Prostate gland (tissue), 2 donors: ENCODE data around the gene DSCAML1. TPM values are rescaled to one million over a fixed set of nuclear protein-coding genes. Genes with fewer than 3 reads are reported as not detected.

Experiments
- DNase-seq: peaks from one replicate; pipeline ENCODE4 v3.0.0-alpha.2; 2019; ENCODE audit warnings: low spot score
- H3K27ac ChIP-seq, 2 donors: fragments of 200-600 bp; sonication (generic); 2 replicates each; pipeline ENCODE4 v1.5.1; 2017 to 2019
- H3K27me3 ChIP-seq: fragments of 200-600 bp; sonication (generic); replicated peaks from 2 replicates; pipeline ENCODE4 v1.5.1; 2019; ENCODE audit not compliant: insufficient read depth
- H3K36me3 ChIP-seq, 2 donors: fragments of 200-600 bp; sonication (generic); 1 replicate in 1 of 2; 2 replicates in 1 of 2; pipeline versions ENCODE4 v1.5.1 to v1.8.1; 2017 to 2019
- H3K4me1 ChIP-seq: fragments of 200-600 bp; sonication (generic); replicated peaks from 2 replicates; pipeline ENCODE4 v1.5.1; 2019
- H3K4me3 ChIP-seq, 2 donors: fragments of 200-600 bp; sonication (generic); 2 replicates each; pipeline ENCODE4 v1.5.1; 2017 to 2019
- H3K9me3 ChIP-seq: fragments of 200-600 bp; sonication (generic); 2 replicates; pipeline ENCODE4 v1.5.1; 2017
- CTCF ChIP-seq, 4 experiments: fragments of 200-600 bp in 2 of 4; fragments of 450-650 bp in 2 of 4; sonication (generic) in 2 of 4; IDR thresholded peaks; 1 replicate in 3 of 4; 2 replicates in 1 of 4; pipeline ENCODE4 v1.5.1; 2016 to 2019; ENCODE audit warnings: antibody characterized with exemption in 4 of 4, mild to moderate bottlenecking in 2 of 4, moderate library complexity in 2 of 4
- POLR2A ChIP-seq: fragments of 450-650 bp; IDR thresholded peaks from one replicate; pipeline ENCODE4 v1.6.1; 2016; ENCODE audit warnings: antibody characterized with exemption, mild to moderate bottlenecking
- POLR2AphosphoS5 ChIP-seq: sonication (generic); formaldehyde crosslinking; IDR thresholded peaks from one replicate; pipeline ENCODE4 v1.6.1; 2017; ENCODE audit warnings: antibody characterized with exemption
- WGBS: methylation state at CpG from one replicate; pipeline ENCODE4 v1.1.5; 2018; 5-methylcytosine and 5-hydroxymethylcytosine counted together
- intact Hi-C: fragments of 100-400 bp; cut with DNase I; formaldehyde crosslinking; loops from one replicate; pipeline ENCODE4 v1.14.2; 2022
- total RNA-seq, 2 donors: library from RNA; depleted of rRNA; stranded (reverse); fragments of >200 nt; gene quantifications; one replicate each; pipeline ENCODE4 v1.1.0, GENCODE V29; 2016

Gene DSCAML1
- total RNA-seq, 2 donors from 2014 or later, result 0.14 to 2.8 TPM

GRCh38 chr11:117607449-117607848 lies 189.6 kb downstream of the DSCAML1 start:
- Histone ChIP-seq H3K27me3 (peaks cover under 1% of the 10 kb centered on the region), H3K4me3 (no peak overlapping the region), H3K36me3 (no peaks in the 10 kb centered on the region), H3K4me1 (no peaks in the 10 kb centered on the region), H3K27ac (no peak overlapping the region), H3K9me3 (no peaks in the 10 kb centered on the region)
- intact Hi-C loops, result no loop called here
- 90% methylated on average over 5 of the region's 5 CpGs for WGBS
- TF ChIP-seq POLR2A, result no peak
- TF ChIP-seq POLR2AphosphoS5, result no peak
- TF ChIP-seq CTCF (IDR thresholded peaks at IDR 0.05), result no peak
- DNase-seq, result no peak

- H3K27ac ChIP-seq, result no peak overlapping the region
- H3K4me3 ChIP-seq, result no peak overlapping the region
- TF ChIP-seq POLR2A (no peak), CTCF (IDR thresholded peaks at IDR 0.05) (no peak), POLR2AphosphoS5 (no peak)
- intact Hi-C loops, result no loop called here
- H3K36me3 ChIP-seq, result no peaks in the 10 kb centered on the region
- 79% methylated on average over 5 of the region's 5 CpGs for WGBS
- H3K9me3 ChIP-seq, result no peaks in the 10 kb centered on the region
- H3K4me1 ChIP-seq, result no peaks in the 10 kb centered on the region
- no peak for DNase-seq
- H3K27me3 ChIP-seq, result no peaks in the 10 kb centered on the region
Measured at GRCh38 chr11:117606790-117607189, 190.2 kb downstream of the DSCAML1 start.

- no peaks in the 10 kb centered on the region for H3K27me3 ChIP-seq
- H3K9me3 ChIP-seq, result no peaks in the 10 kb centered on the region
- TF ChIP-seq POLR2AphosphoS5 (no peak), CTCF (IDR thresholded peaks at IDR 0.05) (no peak), POLR2A (no peak)
- no peak overlapping the region for H3K27ac ChIP-seq
- no peak for DNase-seq
- intact Hi-C loops, result no loop called here
- WGBS, result 52% methylated on average over 5 of the region's 5 CpGs
- no peak overlapping the region for H3K4me3 ChIP-seq
- H3K36me3 ChIP-seq, result no peaks in the 10 kb centered on the region
- no peaks in the 10 kb centered on the region for H3K4me1 ChIP-seq
Measured at GRCh38 chr11:117606211-117606610, 190.8 kb downstream of the DSCAML1 start.

- Histone ChIP-seq H3K27ac (no peak overlapping the region), H3K4me1 (no peaks in the 10 kb centered on the region), H3K36me3 (no peaks in the 10 kb centered on the region), H3K9me3 (no peaks in the 10 kb centered on the region), H3K4me3 (no peak overlapping the region), H3K27me3 (peaks cover under 1% of the 10 kb centered on the region)
- TF ChIP-seq POLR2A (no peak), CTCF (IDR thresholded peaks at IDR 0.05) (no peak), POLR2AphosphoS5 (no peak)
- intact Hi-C loops, result no loop called here
- WGBS, result 82% methylated on average over 8 of the region's 8 CpGs
- DNase-seq, result no peak
Measured at GRCh38 chr11:117605331-117605730, 191.7 kb downstream of the DSCAML1 start.

- H3K9me3 ChIP-seq, result no peaks in the 10 kb centered on the region
- WGBS, result 26% methylated on average over 14 of the region's 14 CpGs
- DNase-seq, result no peak
- H3K4me3 ChIP-seq, result no peak overlapping the region
- H3K36me3 ChIP-seq, result no peaks in the 10 kb centered on the region
- no peaks in the 10 kb centered on the region for H3K4me1 ChIP-seq
- TF ChIP-seq CTCF (IDR thresholded peaks at IDR 0.05) (no peak), POLR2A (no peak), POLR2AphosphoS5 (no peak)
- intact Hi-C loops, result no loop called here
- H3K27me3 ChIP-seq, result peaks cover 3% of the 10 kb centered on the region
- no peak overlapping the region for H3K27ac ChIP-seq
Measured at GRCh38 chr11:117604336-117604995, 192.6 kb downstream of the DSCAML1 start.
